Measurements from ENCODE around the gene FRAT1. TPM values are rescaled to one million over a fixed set of nuclear protein-coding genes. Genes with fewer than 3 reads are reported as not detected.
"Not testable (repeated sequence)": the region's sequence is repeated elsewhere in the genome, so short reads cannot be mapped to it uniquely, and the experiment has no call there.

Gene FRAT1
- total RNA-seq, 4 donors from 2014 or later = 6.1 to 10.3 (median 9.0) TPM

DNA sequence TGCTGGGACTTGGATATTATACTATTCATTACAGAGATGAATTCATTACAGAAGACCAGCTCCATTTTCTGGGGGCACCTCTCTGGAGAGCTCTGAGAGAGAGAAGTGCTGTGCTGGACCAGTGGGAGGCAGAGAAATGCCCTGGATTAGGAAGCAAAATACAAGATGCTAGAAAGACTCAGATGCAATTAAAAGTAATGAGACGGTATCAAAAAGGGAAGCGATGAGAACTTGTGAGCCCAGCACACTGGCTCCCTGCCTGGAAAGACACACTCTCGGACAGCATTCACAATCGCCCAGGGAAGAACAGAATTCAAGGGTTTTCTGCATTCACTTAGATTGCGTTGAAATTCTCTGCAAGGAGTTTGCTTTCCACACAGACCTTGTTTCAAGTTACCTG lies 19.0 kb downstream of the FRAT1 start:
- Histone ChIP-seq H3K4me1 (peaks cover 22 to 38% (median 36%) of the 10 kb centered on the region in 4 donors), H3K36me3 (no peaks in the 10 kb centered on the region), H3K27ac (replicated peaks in 1 of 4) (peak overlapping the region in 3 of 4 donors; percentile 12 to 58 (median 30)), H3K27me3 (no peaks in the 10 kb centered on the region), H3K9me3 (no peaks in the 10 kb centered on the region), H3K4me3 (peak overlapping the region in 1 of 4 donors; percentile 13)
- 34% methylated on average over 5 of the region's 5 CpGs for WGBS
- intact Hi-C loops (cut with DNase I) = no loop called here
- no peak for DNase-seq (ENCODE audit: extremely low spot score)
- TF ChIP-seq EP300 (IDR thresholded peaks at IDR 0.05) (no peak), POLR2AphosphoS5 (IDR thresholded peaks at IDR 0.05) (no peak), POLR2A (IDR thresholded peaks at IDR 0.05; ENCODE audit: low read depth) (no peak)
- TF ChIP-seq, protein P1, sequence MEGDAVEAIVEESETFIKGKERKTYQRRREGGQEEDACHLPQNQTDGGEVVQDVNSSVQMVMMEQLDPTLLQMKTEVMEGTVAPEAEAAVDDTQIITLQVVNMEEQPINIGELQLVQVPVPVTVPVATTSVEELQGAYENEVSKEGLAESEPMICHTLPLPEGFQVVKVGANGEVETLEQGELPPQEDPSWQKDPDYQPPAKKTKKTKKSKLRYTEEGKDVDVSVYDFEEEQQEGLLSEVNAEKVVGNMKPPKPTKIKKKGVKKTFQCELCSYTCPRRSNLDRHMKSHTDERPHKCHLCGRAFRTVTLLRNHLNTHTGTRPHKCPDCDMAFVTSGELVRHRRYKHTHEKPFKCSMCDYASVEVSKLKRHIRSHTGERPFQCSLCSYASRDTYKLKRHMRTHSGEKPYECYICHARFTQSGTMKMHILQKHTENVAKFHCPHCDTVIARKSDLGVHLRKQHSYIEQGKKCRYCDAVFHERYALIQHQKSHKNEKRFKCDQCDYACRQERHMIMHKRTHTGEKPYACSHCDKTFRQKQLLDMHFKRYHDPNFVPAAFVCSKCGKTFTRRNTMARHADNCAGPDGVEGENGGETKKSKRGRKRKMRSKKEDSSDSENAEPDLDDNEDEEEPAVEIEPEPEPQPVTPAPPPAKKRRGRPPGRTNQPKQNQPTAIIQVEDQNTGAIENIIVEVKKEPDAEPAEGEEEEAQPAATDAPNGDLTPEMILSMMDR (IDR thresholded peaks at IDR 0.05) = no peak

DNA sequence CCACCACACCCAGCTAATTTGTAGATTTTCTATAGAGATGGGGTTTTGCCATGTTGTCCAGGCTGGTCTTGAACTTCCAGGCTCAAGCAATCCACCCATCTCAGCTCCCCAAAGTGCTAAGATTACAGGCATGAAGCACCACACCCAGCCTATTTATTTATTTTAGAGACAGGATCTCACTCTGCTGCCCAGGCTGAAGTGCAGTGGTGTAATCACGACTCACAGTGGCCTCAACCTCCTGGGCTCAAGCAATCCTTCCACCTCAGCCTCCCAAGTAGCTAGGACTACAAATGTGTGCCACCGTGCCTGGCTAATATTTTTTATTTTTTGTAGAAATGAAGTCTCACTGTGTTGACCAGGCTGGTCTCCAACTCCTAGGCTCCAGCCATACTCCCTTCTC lies 22.3 kb downstream of the FRAT1 start:
- DNase-seq (ENCODE audit: extremely low spot score) = no peak
- WGBS = 85% methylated on average over 2 of the region's 2 CpGs
- Histone ChIP-seq H3K27me3 (no peaks in the 10 kb centered on the region), H3K36me3 (no peaks in the 10 kb centered on the region), H3K4me1 (peaks cover 11 to 18% (median 15%) of the 10 kb centered on the region in 4 donors), H3K9me3 (no peaks in the 10 kb centered on the region), H3K27ac (replicated peaks in 1 of 4) (no peak overlapping the region), H3K4me3 (no peak overlapping the region)
- intact Hi-C loops (cut with DNase I) = no loop called here
- TF ChIP-seq POLR2AphosphoS5 (IDR thresholded peaks at IDR 0.05) (no peak), POLR2A (IDR thresholded peaks at IDR 0.05; ENCODE audit: low read depth) (no peak), EP300 (IDR thresholded peaks at IDR 0.05) (no peak)
- TF ChIP-seq, protein P1 (IDR thresholded peaks at IDR 0.05) = no peak

DNA sequence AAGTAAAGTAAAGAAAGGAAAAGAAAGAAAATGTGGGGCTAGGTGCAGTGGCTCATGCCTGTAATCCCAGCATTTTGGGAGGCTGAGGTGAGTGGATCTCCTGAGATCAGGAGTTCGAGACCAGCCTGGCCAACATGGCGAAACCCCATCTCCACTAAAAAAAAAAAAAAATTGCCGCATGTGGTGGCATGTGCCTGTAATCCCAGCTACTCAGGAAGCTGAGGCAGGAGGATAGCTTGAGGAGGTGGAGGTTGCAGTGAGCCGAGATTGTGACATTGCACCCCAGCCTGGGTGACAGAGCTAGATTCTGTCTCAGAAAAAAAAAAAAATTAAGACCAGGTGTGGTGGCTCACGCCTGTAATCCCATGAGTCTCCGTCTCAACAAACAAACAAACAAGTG lies 24.6 kb downstream of the FRAT1 start:
- H3K36me3 ChIP-seq; DNase-seq (ENCODE audit: extremely low spot score); H3K4me3 ChIP-seq; H3K4me1 ChIP-seq; H3K27me3 ChIP-seq; H3K27ac ChIP-seq (replicated peaks in 1 of 4); H3K9me3 ChIP-seq; intact Hi-C loops (cut with DNase I): not testable (repeated sequence)
- 88% methylated on average over 6 of the region's 6 CpGs for WGBS

DNA sequence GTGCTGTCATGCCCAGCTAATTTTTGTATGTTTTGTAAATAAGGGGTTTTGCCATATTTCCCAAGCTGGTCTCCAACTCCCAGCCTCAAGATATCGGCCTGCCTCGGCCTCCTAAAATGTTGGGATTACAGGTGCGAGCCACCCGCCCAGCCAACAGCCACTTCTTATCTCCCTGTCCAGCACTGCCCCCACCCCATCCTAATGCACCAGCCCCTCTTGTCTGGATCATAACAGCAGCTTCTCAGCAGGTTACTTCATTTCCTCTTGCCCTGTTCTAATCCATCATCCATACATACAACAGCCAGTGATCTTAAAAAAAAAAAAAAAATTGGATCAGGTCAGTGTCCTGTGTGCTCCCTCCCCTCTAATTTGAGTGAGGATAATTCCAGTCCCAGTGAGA lies 28.2 kb downstream of the FRAT1 start:
- Histone ChIP-seq H3K27ac (replicated peaks in 1 of 4) (no peak overlapping the region), H3K36me3 (peaks cover 0 to 7% (median 0%) of the 10 kb centered on the region in 4 donors), H3K27me3 (no peaks in the 10 kb centered on the region), H3K9me3 (no peaks in the 10 kb centered on the region), H3K4me1 (no peaks in the 10 kb centered on the region), H3K4me3 (no peak overlapping the region)
- no peak for DNase-seq (ENCODE audit: extremely low spot score)
- 94% methylated on average over 4 of the region's 4 CpGs for WGBS
- intact Hi-C loops (cut with DNase I) = no loop called here
- TF ChIP-seq EP300 (IDR thresholded peaks at IDR 0.05) (no peak), POLR2AphosphoS5 (IDR thresholded peaks at IDR 0.05) (no peak), POLR2A (IDR thresholded peaks at IDR 0.05; ENCODE audit: low read depth) (no peak)
- TF ChIP-seq, protein P1 (IDR thresholded peaks at IDR 0.05) = no peak

DNA sequence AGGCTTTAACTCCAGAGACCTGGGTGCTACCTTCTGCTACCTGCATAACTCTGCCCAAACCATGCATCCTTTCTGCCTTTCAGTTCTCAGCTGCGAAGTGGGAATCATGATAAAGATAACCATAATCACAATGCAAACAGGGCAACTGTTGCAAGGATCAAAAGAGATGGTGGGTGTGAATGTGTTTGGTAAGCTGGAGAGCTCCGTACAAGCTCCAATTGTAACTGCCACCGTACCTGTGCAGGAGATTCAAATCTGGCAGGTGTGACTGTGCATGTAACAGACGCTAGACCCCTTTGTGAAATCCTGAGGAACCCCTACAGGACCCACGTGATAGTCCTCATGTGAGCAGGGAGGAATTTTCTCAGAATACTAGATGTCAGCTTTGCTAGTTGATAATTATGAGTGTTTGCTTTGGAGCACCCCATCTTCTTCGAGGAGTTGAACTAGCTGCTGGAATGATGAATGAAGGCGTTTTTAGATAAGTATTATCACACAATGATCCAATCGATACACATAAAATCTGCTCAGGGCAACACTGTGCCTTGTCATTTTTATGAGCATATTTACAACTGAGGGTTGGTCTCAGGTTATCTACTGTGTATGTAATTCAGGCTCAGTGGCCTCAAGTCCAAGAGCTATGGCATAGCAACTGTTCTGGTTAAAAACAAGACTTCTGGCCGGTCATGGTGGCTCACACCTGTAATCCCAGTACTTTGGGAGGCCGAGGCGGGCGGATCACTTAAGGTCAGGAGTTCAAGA lies 30.9 kb downstream of the FRAT1 start:
- no peaks in the 10 kb centered on the region for H3K4me1 ChIP-seq
- H3K9me3 ChIP-seq = no peaks in the 10 kb centered on the region
- H3K4me3 ChIP-seq = no peak overlapping the region
- H3K27ac ChIP-seq (replicated peaks in 1 of 4) = no peak overlapping the region
- H3K36me3 ChIP-seq = peaks cover 0 to 13% (median 0%) of the 10 kb centered on the region in 4 donors
- intact Hi-C loops (cut with DNase I) = no loop called here
- DNase-seq (ENCODE audit: extremely low spot score) = no peak
- no peak for TF ChIP-seq EP300 (IDR thresholded peaks at IDR 0.05)
- TF ChIP-seq POLR2A (IDR thresholded peaks at IDR 0.05; ENCODE audit: low read depth) = no peak
- no peak for TF ChIP-seq POLR2AphosphoS5 (IDR thresholded peaks at IDR 0.05)
- TF ChIP-seq, protein P1 (IDR thresholded peaks at IDR 0.05) = no peak
- WGBS = 94% methylated on average over 12 of the region's 12 CpGs
- H3K27me3 ChIP-seq = no peaks in the 10 kb centered on the region
